ENCODE measurements around the gene BMERB1. TPM values are rescaled to one million over a fixed set of nuclear protein-coding genes. Genes with fewer than 3 reads are reported as not detected.

Gene BMERB1
- total RNA-seq, 1 donor from 2014 or later: 45.4 TPM

- H3K4me3 ChIP-seq: no peak overlapping the region
- DNase-seq (ENCODE audit: low spot score in 2 of 2): no peak
- no peak for TF ChIP-seq CTCF (IDR thresholded peaks at IDR 0.05)
- no peaks in the 10 kb centered on the region for H3K9me3 ChIP-seq
- intact Hi-C loops (cut with DNase I): no loop called here
- no peaks in the 10 kb centered on the region for H3K27me3 ChIP-seq
- H3K36me3 ChIP-seq: no peaks in the 10 kb centered on the region
- H3K27ac ChIP-seq: no peak overlapping the region
- H3K4me1 ChIP-seq: peaks cover 5 to 23% of the 10 kb centered on the region in 2 donors
Observed at GRCh38 chr16:15486661-15487060, 52.3 kb downstream of the BMERB1 start.

GRCh38 chr16:15487336-15488284 is 53.2 kb downstream of the BMERB1 start:
- Histone ChIP-seq H3K4me1 (peaks cover 5 to 23% of the 10 kb centered on the region in 2 donors), H3K27me3 (no peaks in the 10 kb centered on the region), H3K27ac (peak overlapping the region in 1 of 2 donors; percentile 83), H3K9me3 (no peaks in the 10 kb centered on the region), H3K4me3 (no peak overlapping the region), H3K36me3 (no peaks in the 10 kb centered on the region)
- DNase-seq (ENCODE audit: low spot score in 2 of 2): no peak
- intact Hi-C loops (cut with DNase I): loop anchor here (2.0 kb wide), 1 partner anchor 47 kb away; no protein-coding TSS in a partner anchor
- no peak for TF ChIP-seq CTCF (IDR thresholded peaks at IDR 0.05)

GRCh38 chr16:15489016-15489415 is 54.6 kb downstream of the BMERB1 start:
- Histone ChIP-seq H3K9me3 (no peaks in the 10 kb centered on the region), H3K4me1 (peaks cover 5 to 23% of the 10 kb centered on the region in 2 donors), H3K4me3 (no peak overlapping the region), H3K36me3 (no peaks in the 10 kb centered on the region), H3K27ac (peak overlapping the region; percentile 80 to 83), H3K27me3 (no peaks in the 10 kb centered on the region)
- DNase-seq (ENCODE audit: low spot score in 2 of 2): no peak
- TF ChIP-seq CTCF (IDR thresholded peaks at IDR 0.05): no peak
- intact Hi-C loops (cut with DNase I): loop anchor here (1.0 to 2.0 kb wide), 2 partner anchors 13 to 48 kb away; no protein-coding TSS in a partner anchor

GRCh38 chr16:15490123-15490711 is 55.8 kb downstream of the BMERB1 start:
- Histone ChIP-seq H3K36me3 (no peaks in the 10 kb centered on the region), H3K4me1 (peaks cover 5 to 23% of the 10 kb centered on the region in 2 donors), H3K27ac (peak overlapping the region; percentile 83 to 85), H3K27me3 (no peaks in the 10 kb centered on the region), H3K9me3 (no peaks in the 10 kb centered on the region), H3K4me3 (peak overlapping the region; percentile 17 to 31)
- no peak for DNase-seq (ENCODE audit: low spot score in 2 of 2)
- intact Hi-C loops (cut with DNase I): loop anchor here (2.0 kb wide), 1 partner anchor 55 kb away; the partner anchor contains the start of gene BMERB1
- no peak for TF ChIP-seq CTCF (IDR thresholded peaks at IDR 0.05)

GRCh38 chr16:15491411-15491810 is 57.0 kb downstream of the BMERB1 start:
- no peak for DNase-seq (ENCODE audit: low spot score in 2 of 2)
- Histone ChIP-seq H3K36me3 (no peaks in the 10 kb centered on the region), H3K4me1 (peaks cover 5 to 23% of the 10 kb centered on the region in 2 donors), H3K4me3 (no peak overlapping the region), H3K27ac (peak overlapping the region in 1 of 2 donors; percentile 35), H3K9me3 (no peaks in the 10 kb centered on the region), H3K27me3 (no peaks in the 10 kb centered on the region)
- no peak for TF ChIP-seq CTCF (IDR thresholded peaks at IDR 0.05)
- intact Hi-C loops (cut with DNase I): loop anchor here (2.0 kb wide), 1 partner anchor 57 kb away; the partner anchor contains the start of gene BMERB1
